Keratinocyte (primary cell): ENCODE data around the gene RAD18. TPM values are rescaled to one million over a fixed set of nuclear protein-coding genes. Genes with fewer than 3 reads are reported as not detected.

Source experiments
- DNase-seq: peaks from one replicate; pipeline ENCODE4 v3.0.0-alpha.2; 2011; ENCODE audit warnings: low read depth, missing footprints, low spot score
- FAIRE-seq: peaks from 2 replicates; lab custom pipeline; 2011; peaks lifted over from hg19 to GRCh38; lab: Jason Lieb, UNC
- H2AFZ ChIP-seq: 2 replicates; pipeline ENCODE4 v1.6.0; 2012; ENCODE audit warnings: low read length, control low read depth, inconsistent platforms; ENCODE audit not compliant: control insufficient read depth
- H3K27ac ChIP-seq: 2 replicates; pipeline ENCODE4 v1.5.1; 2011; ENCODE audit warnings: low read length; ENCODE audit not compliant: control insufficient read depth, insufficient read depth
- H3K27me3 ChIP-seq: 3 replicates; pipeline ENCODE4 v1.6.0; 2011; ENCODE audit warnings: low read length; ENCODE audit not compliant: control insufficient read depth, insufficient read depth; ENCODE audit errors: extremely low read depth
- H3K36me3 ChIP-seq, 2 experiments: 2 replicates in 1 of 2; 3 replicates in 1 of 2; pipeline ENCODE4 v1.5.1; 2011; ENCODE audit warnings: low read length in 2 of 2, mild to moderate bottlenecking in 1 of 2; ENCODE audit not compliant: control insufficient read depth in 2 of 2, insufficient read depth in 2 of 2; ENCODE audit errors: extremely low read depth in 1 of 2
- H3K4me1 ChIP-seq: 3 replicates; pipeline ENCODE4 v1.5.1; 2011; ENCODE audit warnings: low read length; ENCODE audit not compliant: control insufficient read depth, insufficient read depth; ENCODE audit errors: extremely low read depth
- H3K4me2 ChIP-seq: 3 replicates; pipeline ENCODE4 v1.6.0; 2011; ENCODE audit warnings: low read depth, low read length; ENCODE audit not compliant: control insufficient read depth, insufficient read depth; ENCODE audit errors: extremely low read depth
- H3K4me3 ChIP-seq, 3 experiments: fragments of 200-600 bp in 1 of 3; sonication (generic) in 1 of 3; 2 replicates in 2 of 3; 3 replicates in 1 of 3; pipeline ENCODE4 v1.5.1; 2011 to 2016; ENCODE audit warnings: low read length in 3 of 3, mild to moderate bottlenecking in 3 of 3, control low read depth in 2 of 3, inconsistent platforms in 1 of 3, low read depth in 1 of 3, mixed read lengths in 1 of 3, mixed run types in 1 of 3, moderate library complexity in 1 of 3; ENCODE audit not compliant: control insufficient read depth in 2 of 3, insufficient read depth in 2 of 3; ENCODE audit errors: extremely low read depth in 1 of 3
- H3K79me2 ChIP-seq: 2 replicates; pipeline ENCODE4 v1.6.0; 2012; ENCODE audit warnings: low read length; ENCODE audit not compliant: control insufficient read depth, insufficient read depth
- H3K9ac ChIP-seq: 3 replicates; pipeline ENCODE4 v1.6.0; 2011; ENCODE audit warnings: low read length; ENCODE audit not compliant: control insufficient read depth, insufficient read depth; ENCODE audit errors: extremely low read depth
- H3K9me1 ChIP-seq: 3 replicates; pipeline ENCODE4 v1.6.0; 2011; ENCODE audit warnings: low read length; ENCODE audit not compliant: control insufficient read depth, insufficient read depth; ENCODE audit errors: extremely low read depth
- H3K9me3 ChIP-seq: 2 replicates; pipeline ENCODE4 v1.5.1; 2012; ENCODE audit warnings: low read depth, low read length; ENCODE audit not compliant: control insufficient read depth
- H4K20me1 ChIP-seq: 3 replicates; pipeline ENCODE4 v1.6.0; 2011; ENCODE audit warnings: low read length; ENCODE audit not compliant: control insufficient read depth, insufficient read depth; ENCODE audit errors: extremely low read depth
- CTCF ChIP-seq, 3 experiments: IDR thresholded peaks in 1 of 3; conservative IDR thresholded peaks in 1 of 3; optimal IDR thresholded peaks in 1 of 3; 2 replicates in 2 of 3; 3 replicates in 1 of 3; pipeline versions ENCODE3 to v1.5.1; 2011; ENCODE audit warnings: low read length in 3 of 3, mild to moderate bottlenecking in 3 of 3, moderate library complexity in 2 of 3, control low read depth in 1 of 3, inconsistent platforms in 1 of 3; ENCODE audit not compliant: insufficient read depth in 2 of 3; ENCODE audit errors: extremely low read depth in 1 of 3
- EZH2 ChIP-seq: IDR thresholded peaks from one replicate; pipeline ENCODE4 v1.6.1; 2012; ENCODE audit warnings: inconsistent platforms, mild to moderate bottlenecking, low read length, moderate library complexity
- dilution Hi-C: fragments of 300-500 bp; cut with MboI; formaldehyde crosslinking; loops from one replicate; pipeline ENCODE4 v1.7.0; 2020; ENCODE audit warnings: low sequenced_read_pairs; ENCODE audit not compliant: extremely low pct_ligation_motif_present
- polyA plus RNA-seq, 5 experiments: library from polyadenylated mRNA; depleted of rRNA in 3 of 5; stranded (reverse) in 3 of 5; stranded (forward) in 1 of 5; unstranded in 1 of 5; fragments of >200 nt; gene quantifications; 1 replicate in 1 of 5; 2 replicates in 3 of 5; 3 replicates in 1 of 5; pipeline versions ENCODE4 v1.2.1 to v1.2.3, GENCODE V29; 2011 to 2012; ENCODE audit warnings: missing spikeins in 2 of 5, low read depth in 1 of 5, low replicate concordance in 1 of 5

Gene RAD18
- polyA plus RNA-seq, 1 donor (not counting 4 experiments of a cell fraction or from before 2014, with no cell fraction given) = 16.0 TPM

- Histone ChIP-seq H3K4me1 (no peaks in the 10 kb centered on the region), H3K9me1 (no peaks in the 10 kb centered on the region), H3K27me3 (no peaks in the 10 kb centered on the region), H3K9me3 (no peaks in the 10 kb centered on the region), H3K79me2 (no peaks in the 10 kb centered on the region), H2AFZ (no peak overlapping the region), H3K27ac (no peak overlapping the region), H4K20me1 (no peaks in the 10 kb centered on the region), H3K4me2 (no peak overlapping the region), H3K4me3 (no peak overlapping the region), H3K36me3 (peaks cover 0 to 6% of the 10 kb centered on the region in 2 experiments), H3K9ac (no peak overlapping the region)
- no peak for TF ChIP-seq EZH2
- TF ChIP-seq CTCF (optimal IDR thresholded peaks at IDR 0.05 in 1 of 3, IDR thresholded peaks at IDR 0.05 in 1 of 3, conservative IDR thresholded peaks at IDR 0.05 in 1 of 3; ENCODE audit: extremely low read depth in 1 of 3, insufficient read depth in 2 of 3, low read length in 3 of 3) = no peak
- DNase-seq (no peak), FAIRE-seq (no peak)
- dilution Hi-C loops = no loop called here
Observed at GRCh38 chr3:8929860-8930259, 33.4 kb downstream of the RAD18 start.

GRCh38 chr3:8914491-8914890 lies 48.8 kb downstream of the RAD18 start:
- Histone ChIP-seq H2AFZ (no peak overlapping the region), H3K36me3 (no peaks in the 10 kb centered on the region), H3K79me2 (no peaks in the 10 kb centered on the region), H3K4me1 (no peaks in the 10 kb centered on the region), H3K4me2 (no peak overlapping the region), H3K27me3 (no peaks in the 10 kb centered on the region), H3K4me3 (no peak overlapping the region), H4K20me1 (no peaks in the 10 kb centered on the region), H3K9me3 (no peaks in the 10 kb centered on the region), H3K9ac (no peak overlapping the region), H3K27ac (no peak overlapping the region), H3K9me1 (no peaks in the 10 kb centered on the region)
- dilution Hi-C loops = no loop called here
- DNase-seq (no peak), FAIRE-seq (no peak)
- TF ChIP-seq EZH2 = no peak
- TF ChIP-seq CTCF (optimal IDR thresholded peaks at IDR 0.05 in 1 of 3, IDR thresholded peaks at IDR 0.05 in 1 of 3, conservative IDR thresholded peaks at IDR 0.05 in 1 of 3; ENCODE audit: extremely low read depth in 1 of 3, insufficient read depth in 2 of 3, low read length in 3 of 3) = no peak
